HEK293 (cell line): Measurements from ENCODE around the gene RETREG3.

ENCODE experiments used
- CTCF ChIP-seq: fragments of 450-650 bp; formaldehyde crosslinking; IDR thresholded peaks from 2 replicates; pipeline ENCODE4 v1.5.1; 2016; ENCODE audit warnings: missing biosample characterization, missing genetic modification characterization
- GLI4 ChIP-seq: fragments of 450-650 bp; formaldehyde crosslinking; IDR thresholded peaks from 2 replicates; pipeline ENCODE4 v1.5.1; 2016; ENCODE audit warnings: missing biosample characterization, missing genetic modification characterization
- HOXD13 ChIP-seq: sonication (generic); formaldehyde crosslinking; IDR thresholded peaks from 2 replicates; pipeline ENCODE4 v1.8.0; 2022; ENCODE audit warnings: missing genetic modification reagents, borderline replicate concordance
- ZBTB49 ChIP-seq: fragments of 450-650 bp; formaldehyde crosslinking; IDR thresholded peaks from 2 replicates; pipeline ENCODE4 v1.5.1; 2016; ENCODE audit warnings: missing biosample characterization, missing genetic modification characterization, low read depth
- ZNF121 ChIP-seq: fragments of 450-650 bp; formaldehyde crosslinking; IDR thresholded peaks from 2 replicates; pipeline ENCODE4 v1.5.1; 2016; ENCODE audit warnings: missing biosample characterization, missing genetic modification characterization
- ZNF133 ChIP-seq: fragments of 450-650 bp; formaldehyde crosslinking; IDR thresholded peaks from 2 replicates; pipeline ENCODE4 v1.5.1; 2016; ENCODE audit warnings: missing biosample characterization, missing genetic modification characterization
- ZNF140 ChIP-seq: fragments of 450-650 bp; formaldehyde crosslinking; IDR thresholded peaks from 2 replicates; pipeline ENCODE4 v1.5.1; 2016; ENCODE audit warnings: missing biosample characterization, missing genetic modification characterization
- ZNF24 ChIP-seq: fragments of 450-650 bp; formaldehyde crosslinking; IDR thresholded peaks from 2 replicates; pipeline ENCODE4 v1.5.1; 2016; ENCODE audit warnings: missing biosample characterization, missing genetic modification characterization
- ZNF629 ChIP-seq: fragments of 450-650 bp; formaldehyde crosslinking; IDR thresholded peaks from 2 replicates; pipeline ENCODE4 v1.5.1; 2017; ENCODE audit warnings: missing biosample characterization, missing genetic modification characterization
- ZNF670 ChIP-seq: fragments of 450-650 bp; formaldehyde crosslinking; IDR thresholded peaks from 2 replicates; pipeline ENCODE4 v1.5.1; 2016; ENCODE audit warnings: missing biosample characterization, missing genetic modification characterization, low read depth

- no peak for TF ChIP-seq ZNF24 (tag by site-specific recombination)
- TF ChIP-seq ZNF670 (tag by site-specific recombination), result no peak
- TF ChIP-seq ZNF140 (tag by site-specific recombination), result no peak
- TF ChIP-seq ZNF121 (tag by site-specific recombination), result peak; percentile 92
- TF ChIP-seq HOXD13 (CRISPR knock-in tag), result no peak
- no peak for TF ChIP-seq ZNF629 (tag by site-specific recombination)
- no peak for TF ChIP-seq CTCF
- no peak for TF ChIP-seq ZNF133 (tag by site-specific recombination)
- no peak for TF ChIP-seq ZBTB49 (tag by site-specific recombination)
- TF ChIP-seq GLI4 (tag by site-specific recombination), result no peak
Measured at GRCh38 chr17:42555122-42555622, 54.0 kb downstream of the RETREG3 start.
